H1 (cell line): ENCODE measurements around the gene RETREG3. TPM values are rescaled to one million over a fixed set of nuclear protein-coding genes. Genes with fewer than 3 reads are reported as not detected.

ENCODE experiments used
- BRCA1 ChIP-seq: IDR thresholded peaks from 2 replicates; pipeline ENCODE4 v1.6.1; 2012; ENCODE audit warnings: low read depth, low read length, improper control_type of control experiment
- CHD1 ChIP-seq: IDR thresholded peaks from 2 replicates; pipeline ENCODE4 v1.6.1; 2012; ENCODE audit warnings: low read depth, low read length, improper control_type of control experiment
- CHD2 ChIP-seq: IDR thresholded peaks from 2 replicates; pipeline ENCODE4 v1.6.1; 2012; ENCODE audit warnings: low read length, improper control_type of control experiment
- EZH2 ChIP-seq: fragments of 200-600 bp; sonication (generic); IDR thresholded peaks from 2 replicates; pipeline ENCODE4 v1.7.1; 2012; ENCODE audit warnings: low read depth, mild to moderate bottlenecking, moderate library complexity, low read length, inconsistent platforms; ENCODE audit not compliant: severe bottlenecking
- HDAC2 ChIP-seq, 2 experiments: fragments of 300-600 bp in 1 of 2; sonication (generic) in 1 of 2; IDR thresholded peaks; 2 replicates each; pipeline ENCODE4 v1.6.1; 2011 to 2012; ENCODE audit warnings: low read depth in 2 of 2, low read length in 2 of 2, mild to moderate bottlenecking in 2 of 2, moderate library complexity in 2 of 2, borderline replicate concordance in 1 of 2, inconsistent platforms in 1 of 2
- KDM1A ChIP-seq: fragments of 200-600, 300-600 bp; sonication (generic); IDR thresholded peaks from 2 replicates; pipeline ENCODE4 v1.7.1; 2016; ENCODE audit warnings: mild to moderate bottlenecking, low read length, borderline replicate concordance
- MAFK ChIP-seq: IDR thresholded peaks from 2 replicates; pipeline ENCODE4 v1.6.1; 2012; ENCODE audit warnings: low read depth, mild to moderate bottlenecking, improper control_type of control experiment, low read length
- PHF8 ChIP-seq: fragments of 200-600 bp; sonication (generic); conservative IDR thresholded peaks from 2 replicates; pipeline ENCODE4 v1.7.1; 2012; ENCODE audit warnings: low read depth, mild to moderate bottlenecking, inconsistent platforms, low read length, moderate library complexity
- POU5F1 ChIP-seq: IDR thresholded peaks from 2 replicates; pipeline ENCODE4 v1.6.1; 2011; ENCODE audit warnings: low read depth, mild to moderate bottlenecking, low read length, moderate library complexity
- RBBP5 ChIP-seq: IDR thresholded peaks from 2 replicates; pipeline ENCODE4 v1.7.1; 2012; ENCODE audit warnings: low read depth, mild to moderate bottlenecking, inconsistent platforms, low read length, moderate library complexity, borderline replicate concordance
- RXRA ChIP-seq: IDR thresholded peaks from 2 replicates; pipeline ENCODE4 v1.6.1; 2011; ENCODE audit warnings: low read depth, mild to moderate bottlenecking, low read length, moderate library complexity; ENCODE audit not compliant: insufficient read depth
- SIN3A ChIP-seq, 2 experiments: IDR thresholded peaks in 1 of 2; conservative IDR thresholded peaks in 1 of 2; 2 replicates each; pipeline ENCODE4 v1.6.1; 2011 to 2012; ENCODE audit warnings: low read length in 2 of 2, improper control_type of control experiment in 1 of 2, low read depth in 1 of 2, mild to moderate bottlenecking in 1 of 2
- SIRT6 ChIP-seq: IDR thresholded peaks from one replicate; pipeline ENCODE4 v1.7.1; 2012; ENCODE audit warnings: low read length, inconsistent platforms
- SIX5 ChIP-seq: IDR thresholded peaks from 2 replicates; pipeline ENCODE4 v1.6.1; 2011; ENCODE audit warnings: mild to moderate bottlenecking, low read depth, low read length
- SP4 ChIP-seq: IDR thresholded peaks from 2 replicates; pipeline ENCODE4 v1.6.1; 2012; ENCODE audit warnings: low read length, inconsistent platforms
- SRF ChIP-seq: IDR thresholded peaks from 2 replicates; pipeline ENCODE4 v1.6.1; 2011; ENCODE audit warnings: mild to moderate bottlenecking, low read depth, low read length, moderate library complexity
- TAF7 ChIP-seq: optimal IDR thresholded peaks from 2 replicates; pipeline ENCODE3; 2011; ENCODE audit warnings: low read depth, mild to moderate bottlenecking, inconsistent platforms, low read length, moderate library complexity, borderline replicate concordance
- TBP ChIP-seq: IDR thresholded peaks from 2 replicates; pipeline ENCODE4 v1.6.1; 2011; ENCODE audit warnings: low read depth, low read length, improper control_type of control experiment
- TCF12 ChIP-seq: IDR thresholded peaks from 2 replicates; pipeline ENCODE4 v1.6.1; 2011; ENCODE audit warnings: low read depth, mild to moderate bottlenecking, low read length
- YY1 ChIP-seq: IDR thresholded peaks from 2 replicates; pipeline ENCODE4 v1.6.1; 2011; ENCODE audit warnings: low read depth, mild to moderate bottlenecking, low read length
- ZNF274 ChIP-seq: IDR thresholded peaks from 2 replicates; pipeline ENCODE4 v1.7.0; 2012; ENCODE audit warnings: low read length, borderline replicate concordance; ENCODE audit errors: extremely low read depth
- polyA plus RNA-seq, 7 experiments: library from polyadenylated mRNA; depleted of rRNA in 3 of 7; stranded (reverse) in 5 of 7; unstranded in 2 of 7; fragments of >200 nt in 5 of 7; fragments of 200-250 nt in 2 of 7; gene quantifications; 1 replicate in 5 of 7; 2 replicates in 1 of 7; 4 replicates in 1 of 7; pipeline versions ENCODE4 v1.2.1 to v1.2.3, GENCODE V29; 2011 to 2013; ENCODE audit warnings: missing spikeins in 2 of 7, mixed read lengths in 2 of 7
- total RNA-seq: library from RNA; stranded (reverse); fragmentation: NEBNext Ultra II Directional; extraction: Animal tissue kit (Norgen Biotek cat#: 25700); gene quantifications from 2 replicates; pipeline ENCODE4 v1.2.1, GENCODE V29; 2021
- TF ChIP-seq, protein P1 (sequence below): IDR thresholded peaks from 2 replicates; pipeline ENCODE4 v1.6.1; 2012; ENCODE audit warnings: inconsistent platforms
- TF ChIP-seq, protein P2 (sequence below): IDR thresholded peaks from 2 replicates; pipeline ENCODE4 v1.6.1; 2011; ENCODE audit warnings: low read length, improper control_type of control experiment

The RETREG3 gene
- total and polyA plus RNA-seq, 2 of the 8 experiments (the other 6 are each of a cell fraction or from before 2014, with no cell fraction given), result 23.7 to 42.6 TPM

DNA sequence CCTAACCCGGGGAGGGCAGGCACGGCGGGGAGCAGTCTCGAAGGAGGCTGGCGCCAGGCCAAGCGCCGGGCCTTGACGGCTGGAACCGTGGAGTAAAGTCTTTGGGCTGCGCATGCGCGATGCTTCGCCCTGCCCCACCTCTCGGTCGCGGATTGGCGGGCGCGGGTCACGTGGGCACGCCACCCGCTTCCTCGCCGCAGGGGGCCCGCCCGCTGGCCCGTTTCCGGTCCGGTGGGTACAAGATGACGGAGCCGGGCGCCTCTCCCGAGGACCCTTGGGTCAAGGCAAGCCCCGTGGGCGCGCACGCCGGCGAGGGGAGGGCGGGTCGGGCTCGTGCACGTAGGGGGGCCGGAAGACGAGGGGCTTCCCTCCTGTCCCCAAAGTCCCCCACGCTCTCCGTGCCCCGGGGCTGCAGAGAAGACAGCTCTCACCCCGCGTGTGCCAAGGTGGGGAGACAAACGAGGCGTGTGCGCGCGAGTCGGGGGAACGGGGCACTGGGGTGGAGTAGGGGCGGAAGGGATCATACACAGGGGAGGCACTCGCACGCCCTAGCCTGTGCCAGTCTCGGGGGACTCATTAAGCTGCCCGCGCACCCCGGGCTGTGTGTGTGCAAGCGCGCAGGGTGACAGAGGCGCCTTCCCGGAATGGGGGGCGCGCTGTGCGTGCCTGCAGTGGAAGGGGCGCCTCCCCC, 42.1 kb downstream of the RETREG3 start, which contains the start of gene MLX (continued):
- TF ChIP-seq POU5F1 (no peak), CHD1 (no peak), ZNF274 (no peak), TBP (no peak; the same call in 1 of the 2 replicates), SRF (no peak), HDAC2 (IDR thresholded peaks at IDR 0.05; ENCODE audit: borderline replicate concordance in 1 of 2, low read depth in 2 of 2, low read length in 2 of 2) (no peak), RXRA (no peak), BRCA1 (no peak), YY1 (peak; percentile 85), SIRT6 (no peak), RBBP5 (no peak; the same call in 1 of the 2 replicates), TAF7 (no peak), TCF12 (no peak), PHF8 (peak; percentile 60; the same call in 1 of the 2 replicates), MAFK (no peak), SIN3A (conservative IDR thresholded peaks at IDR 0.05 in 1 of 2, IDR thresholded peaks at IDR 0.05 in 1 of 2; ENCODE audit: low read depth in 1 of 2, low read length in 2 of 2) (peak; percentile 29 to 54; a peak in 2 of 4 replicates), SP4 (no peak), EZH2 (no peak), CHD2 (no peak), SIX5 (no peak), KDM1A (no peak)
- TF ChIP-seq, protein P1, sequence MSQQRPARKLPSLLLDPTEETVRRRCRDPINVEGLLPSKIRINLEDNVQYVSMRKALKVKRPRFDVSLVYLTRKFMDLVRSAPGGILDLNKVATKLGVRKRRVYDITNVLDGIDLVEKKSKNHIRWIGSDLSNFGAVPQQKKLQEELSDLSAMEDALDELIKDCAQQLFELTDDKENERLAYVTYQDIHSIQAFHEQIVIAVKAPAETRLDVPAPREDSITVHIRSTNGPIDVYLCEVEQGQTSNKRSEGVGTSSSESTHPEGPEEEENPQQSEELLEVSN, result 0 out of 2 replicates have a peak, but pooled peaks have one; percentile 18
- TF ChIP-seq, protein P2, sequence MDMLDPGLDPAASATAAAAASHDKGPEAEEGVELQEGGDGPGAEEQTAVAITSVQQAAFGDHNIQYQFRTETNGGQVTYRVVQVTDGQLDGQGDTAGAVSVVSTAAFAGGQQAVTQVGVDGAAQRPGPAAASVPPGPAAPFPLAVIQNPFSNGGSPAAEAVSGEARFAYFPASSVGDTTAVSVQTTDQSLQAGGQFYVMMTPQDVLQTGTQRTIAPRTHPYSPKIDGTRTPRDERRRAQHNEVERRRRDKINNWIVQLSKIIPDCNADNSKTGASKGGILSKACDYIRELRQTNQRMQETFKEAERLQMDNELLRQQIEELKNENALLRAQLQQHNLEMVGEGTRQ, result peak; percentile 98
